ENCODE measurements around the gene OR5H15.
"Not testable (repeated sequence)": the region's sequence is repeated elsewhere in the genome, so short reads cannot be mapped to it uniquely, and the experiment has no call there.

The OR5H15 gene

GRCh38 chr3:98166396-98166795 is at the start of gene OR5H15:
Gene OR5H15 (plus strand): TSS chr3:98166696. CDS start chr3:98168700, 2,004 bp downstream.
- no peak for DNase-seq (ENCODE audit: low read depth)

GRCh38 chr3:98130421-98130820 is 36.1 kb upstream of the OR5H15 start, which contains the start of gene OR5H1:
Gene OR5H1 (plus strand): TSS chr3:98130721. CDS start chr3:98132698, 1,977 bp downstream.
- DNase-seq (ENCODE audit: low read depth) = no peak

GRCh38 chr3:98136631-98137030 is 29.9 kb upstream of the OR5H15 start:
- no peak for DNase-seq (ENCODE audit: low read depth)

- DNase-seq (ENCODE audit: low read depth) = not testable (repeated sequence)
Observed at GRCh38 chr3:98137826-98138557, 28.5 kb upstream of the OR5H15 start.

- DNase-seq (ENCODE audit: low read depth) = no peak
Observed at GRCh38 chr3:98140531-98140930, 26.0 kb upstream of the OR5H15 start.

GRCh38 chr3:98147179-98147578 is 19.3 kb upstream of the OR5H15 start, which contains the start of gene OR5H14:
Gene OR5H14 (plus strand): TSS chr3:98147479. CDS start chr3:98149386, 1,907 bp downstream.
- DNase-seq (ENCODE audit: low read depth) = no peak

- DNase-seq (ENCODE audit: low read depth) = no peak
Observed at GRCh38 chr3:98148751-98149150, 17.7 kb upstream of the OR5H15 start.

GRCh38 chr3:98149456-98149855 is 17.0 kb upstream of the OR5H15 start:
- not testable (repeated sequence) for DNase-seq (ENCODE audit: low read depth)

GRCh38 chr3:98151241-98151640 is 15.3 kb upstream of the OR5H15 start:
- no peak for DNase-seq (ENCODE audit: low read depth)

- DNase-seq (ENCODE audit: low read depth) = no peak
Observed at GRCh38 chr3:98171071-98171470, 4.6 kb downstream of the OR5H15 start.

- DNase-seq (ENCODE audit: low read depth) = no peak
Observed at GRCh38 chr3:98172621-98173020, 6.1 kb downstream of the OR5H15 start.

- DNase-seq (ENCODE audit: low read depth) = no peak
Observed at GRCh38 chr3:98180319-98180890, 13.9 kb downstream of the OR5H15 start.

- no peak for DNase-seq (ENCODE audit: low read depth)
Observed at GRCh38 chr3:98182196-98182595, 15.7 kb downstream of the OR5H15 start.

- no peak for DNase-seq (ENCODE audit: low read depth)
Observed at GRCh38 chr3:98185180-98185579, 18.7 kb downstream of the OR5H15 start.

- DNase-seq (ENCODE audit: low read depth) = no peak
Observed at GRCh38 chr3:98188545-98188944, 22.0 kb downstream of the OR5H15 start.

- not testable (repeated sequence) for DNase-seq (ENCODE audit: low read depth)
Observed at GRCh38 chr3:98190911-98191310, 24.4 kb downstream of the OR5H15 start.

- not testable (repeated sequence) for DNase-seq (ENCODE audit: low read depth)
Observed at GRCh38 chr3:98196293-98196692, 29.8 kb downstream of the OR5H15 start.

GRCh38 chr3:98199020-98199419 is 32.5 kb downstream of the OR5H15 start:
- no peak for DNase-seq (ENCODE audit: low read depth)

GRCh38 chr3:98209244-98209643 is 42.7 kb downstream of the OR5H15 start:
- no peak for DNase-seq (ENCODE audit: low read depth)

- DNase-seq (ENCODE audit: low read depth) = no peak
Observed at GRCh38 chr3:98213276-98213675, 46.8 kb downstream of the OR5H15 start.

- DNase-seq (ENCODE audit: low read depth) = no peak
Observed at GRCh38 chr3:98215051-98215450, 48.6 kb downstream of the OR5H15 start.
